ENCODE data around the gene ATP8A2.

The ATP8A2 gene

GRCh38 chr13:26021956-26022355 is 650.2 kb downstream of the ATP8A2 start:
- H3K4me3 ChIP-seq (ENCODE audit: low read length in 2 of 2) = no peak overlapping the region
- no peak overlapping the region for H3K27ac ChIP-seq (ENCODE audit: low read depth in 2 of 2, low read length in 2 of 2)
- no peaks in the 10 kb centered on the region for H3K9me3 ChIP-seq (ENCODE audit: control insufficient read depth in 2 of 2, low read length in 2 of 2)
- no peaks in the 10 kb centered on the region for H3K4me1 ChIP-seq (ENCODE audit: control insufficient read depth in 2 of 2, insufficient read depth in 2 of 2, low read length in 2 of 2)
- no peak overlapping the region for H3K9ac ChIP-seq (ENCODE audit: low read depth in 1 of 2, low read length in 2 of 2)
- H3K36me3 ChIP-seq (ENCODE audit: control insufficient read depth in 2 of 2, insufficient read depth in 2 of 2, low read length in 2 of 2) = no peaks in the 10 kb centered on the region
- peaks cover 0 to 5% of the 10 kb centered on the region in 2 donors for H3K27me3 ChIP-seq (ENCODE audit: control insufficient read depth in 2 of 2, insufficient read depth in 2 of 2, low read length in 2 of 2)

- no peaks in the 10 kb centered on the region for H3K9me3 ChIP-seq (ENCODE audit: control insufficient read depth in 2 of 2, low read length in 2 of 2)
- H3K27me3 ChIP-seq (ENCODE audit: control insufficient read depth in 2 of 2, insufficient read depth in 2 of 2, low read length in 2 of 2) = peaks cover 0 to 5% of the 10 kb centered on the region in 2 donors
- no peak overlapping the region for H3K9ac ChIP-seq (ENCODE audit: low read depth in 1 of 2, low read length in 2 of 2)
- no peak overlapping the region for H3K27ac ChIP-seq (ENCODE audit: low read depth in 2 of 2, low read length in 2 of 2)
- no peaks in the 10 kb centered on the region for H3K4me1 ChIP-seq (ENCODE audit: control insufficient read depth in 2 of 2, insufficient read depth in 2 of 2, low read length in 2 of 2)
- H3K36me3 ChIP-seq (ENCODE audit: control insufficient read depth in 2 of 2, insufficient read depth in 2 of 2, low read length in 2 of 2) = no peaks in the 10 kb centered on the region
- H3K4me3 ChIP-seq (ENCODE audit: low read length in 2 of 2) = no peak overlapping the region
These were observed 650.9 kb downstream of the ATP8A2 start for GRCh38 chr13:26022538-26023292.

GRCh38 chr13:26024558-26024957 is 652.8 kb downstream of the ATP8A2 start:
- Histone ChIP-seq H3K27me3 (ENCODE audit: control insufficient read depth in 2 of 2, insufficient read depth in 2 of 2, low read length in 2 of 2) (peaks cover 0 to 5% of the 10 kb centered on the region in 2 donors), H3K4me1 (ENCODE audit: control insufficient read depth in 2 of 2, insufficient read depth in 2 of 2, low read length in 2 of 2) (no peaks in the 10 kb centered on the region), H3K36me3 (ENCODE audit: control insufficient read depth in 2 of 2, insufficient read depth in 2 of 2, low read length in 2 of 2) (no peaks in the 10 kb centered on the region), H3K27ac (ENCODE audit: low read depth in 2 of 2, low read length in 2 of 2) (no peak overlapping the region), H3K9ac (ENCODE audit: low read depth in 1 of 2, low read length in 2 of 2) (no peak overlapping the region), H3K9me3 (ENCODE audit: control insufficient read depth in 2 of 2, low read length in 2 of 2) (no peaks in the 10 kb centered on the region), H3K4me3 (ENCODE audit: low read length in 2 of 2) (no peak overlapping the region)

GRCh38 chr13:26025196-26025595 is 653.4 kb downstream of the ATP8A2 start:
- no peak overlapping the region for H3K27ac ChIP-seq (ENCODE audit: low read depth in 2 of 2, low read length in 2 of 2)
- H3K9me3 ChIP-seq (ENCODE audit: control insufficient read depth in 2 of 2, low read length in 2 of 2) = no peaks in the 10 kb centered on the region
- H3K4me3 ChIP-seq (ENCODE audit: low read length in 2 of 2) = no peak overlapping the region
- H3K27me3 ChIP-seq (ENCODE audit: control insufficient read depth in 2 of 2, insufficient read depth in 2 of 2, low read length in 2 of 2) = peaks cover 0 to 5% of the 10 kb centered on the region in 2 donors
- H3K9ac ChIP-seq (ENCODE audit: low read depth in 1 of 2, low read length in 2 of 2) = no peak overlapping the region
- H3K36me3 ChIP-seq (ENCODE audit: control insufficient read depth in 2 of 2, insufficient read depth in 2 of 2, low read length in 2 of 2) = no peaks in the 10 kb centered on the region
- no peaks in the 10 kb centered on the region for H3K4me1 ChIP-seq (ENCODE audit: control insufficient read depth in 2 of 2, insufficient read depth in 2 of 2, low read length in 2 of 2)

GRCh38 chr13:26025771-26026170 is 654.0 kb downstream of the ATP8A2 start:
- Histone ChIP-seq H3K27ac (ENCODE audit: low read depth in 2 of 2, low read length in 2 of 2) (no peak overlapping the region), H3K27me3 (ENCODE audit: control insufficient read depth in 2 of 2, insufficient read depth in 2 of 2, low read length in 2 of 2) (peaks cover 0 to 5% of the 10 kb centered on the region in 2 donors), H3K36me3 (ENCODE audit: control insufficient read depth in 2 of 2, insufficient read depth in 2 of 2, low read length in 2 of 2) (no peaks in the 10 kb centered on the region), H3K9me3 (ENCODE audit: control insufficient read depth in 2 of 2, low read length in 2 of 2) (no peaks in the 10 kb centered on the region), H3K9ac (ENCODE audit: low read depth in 1 of 2, low read length in 2 of 2) (no peak overlapping the region), H3K4me1 (ENCODE audit: control insufficient read depth in 2 of 2, insufficient read depth in 2 of 2, low read length in 2 of 2) (no peaks in the 10 kb centered on the region), H3K4me3 (ENCODE audit: low read length in 2 of 2) (no peak overlapping the region)

GRCh38 chr13:26026211-26026610 is 654.4 kb downstream of the ATP8A2 start:
- Histone ChIP-seq H3K9me3 (ENCODE audit: control insufficient read depth in 2 of 2, low read length in 2 of 2) (no peaks in the 10 kb centered on the region), H3K4me3 (ENCODE audit: low read length in 2 of 2) (no peak overlapping the region), H3K4me1 (ENCODE audit: control insufficient read depth in 2 of 2, insufficient read depth in 2 of 2, low read length in 2 of 2) (no peaks in the 10 kb centered on the region), H3K27me3 (ENCODE audit: control insufficient read depth in 2 of 2, insufficient read depth in 2 of 2, low read length in 2 of 2) (peaks cover 0 to 5% of the 10 kb centered on the region in 2 donors), H3K9ac (ENCODE audit: low read depth in 1 of 2, low read length in 2 of 2) (no peak overlapping the region), H3K36me3 (ENCODE audit: control insufficient read depth in 2 of 2, insufficient read depth in 2 of 2, low read length in 2 of 2) (no peaks in the 10 kb centered on the region), H3K27ac (ENCODE audit: low read depth in 2 of 2, low read length in 2 of 2) (no peak overlapping the region)

GRCh38 chr13:26029581-26030136 is 657.9 kb downstream of the ATP8A2 start:
- Histone ChIP-seq H3K4me1 (ENCODE audit: control insufficient read depth in 2 of 2, insufficient read depth in 2 of 2, low read length in 2 of 2) (no peaks in the 10 kb centered on the region), H3K4me3 (ENCODE audit: low read length in 2 of 2) (no peak overlapping the region), H3K36me3 (ENCODE audit: control insufficient read depth in 2 of 2, insufficient read depth in 2 of 2, low read length in 2 of 2) (no peaks in the 10 kb centered on the region), H3K27me3 (ENCODE audit: control insufficient read depth in 2 of 2, insufficient read depth in 2 of 2, low read length in 2 of 2) (peaks cover 0 to 3% of the 10 kb centered on the region in 2 donors), H3K9ac (ENCODE audit: low read depth in 1 of 2, low read length in 2 of 2) (no peak overlapping the region), H3K27ac (ENCODE audit: low read depth in 2 of 2, low read length in 2 of 2) (no peak overlapping the region), H3K9me3 (ENCODE audit: control insufficient read depth in 2 of 2, low read length in 2 of 2) (no peaks in the 10 kb centered on the region)

GRCh38 chr13:26030331-26030730 is 658.6 kb downstream of the ATP8A2 start:
- no peak overlapping the region for H3K4me3 ChIP-seq (ENCODE audit: low read length in 2 of 2)
- no peak overlapping the region for H3K27ac ChIP-seq (ENCODE audit: low read depth in 2 of 2, low read length in 2 of 2)
- no peaks in the 10 kb centered on the region for H3K9me3 ChIP-seq (ENCODE audit: control insufficient read depth in 2 of 2, low read length in 2 of 2)
- no peaks in the 10 kb centered on the region for H3K36me3 ChIP-seq (ENCODE audit: control insufficient read depth in 2 of 2, insufficient read depth in 2 of 2, low read length in 2 of 2)
- H3K27me3 ChIP-seq (ENCODE audit: control insufficient read depth in 2 of 2, insufficient read depth in 2 of 2, low read length in 2 of 2) = peaks cover 0 to under 1% of the 10 kb centered on the region in 2 donors
- H3K4me1 ChIP-seq (ENCODE audit: control insufficient read depth in 2 of 2, insufficient read depth in 2 of 2, low read length in 2 of 2) = no peaks in the 10 kb centered on the region
- no peak overlapping the region for H3K9ac ChIP-seq (ENCODE audit: low read depth in 1 of 2, low read length in 2 of 2)

- H3K4me3 ChIP-seq (ENCODE audit: low read length in 2 of 2) = no peak overlapping the region
- H3K4me1 ChIP-seq (ENCODE audit: control insufficient read depth in 2 of 2, insufficient read depth in 2 of 2, low read length in 2 of 2) = no peaks in the 10 kb centered on the region
- H3K27me3 ChIP-seq (ENCODE audit: control insufficient read depth in 2 of 2, insufficient read depth in 2 of 2, low read length in 2 of 2) = no peaks in the 10 kb centered on the region
- no peak overlapping the region for H3K27ac ChIP-seq (ENCODE audit: low read depth in 2 of 2, low read length in 2 of 2)
- no peaks in the 10 kb centered on the region for H3K9me3 ChIP-seq (ENCODE audit: control insufficient read depth in 2 of 2, low read length in 2 of 2)
- H3K9ac ChIP-seq (ENCODE audit: low read depth in 1 of 2, low read length in 2 of 2) = no peak overlapping the region
- H3K36me3 ChIP-seq (ENCODE audit: control insufficient read depth in 2 of 2, insufficient read depth in 2 of 2, low read length in 2 of 2) = no peaks in the 10 kb centered on the region
These were observed 662.2 kb downstream of the ATP8A2 start for GRCh38 chr13:26034018-26034417.

GRCh38 chr13:26036383-26036782 is 664.6 kb downstream of the ATP8A2 start:
- no peak overlapping the region for H3K4me3 ChIP-seq (ENCODE audit: low read length in 2 of 2)
- H3K9ac ChIP-seq (ENCODE audit: low read depth in 1 of 2, low read length in 2 of 2) = no peak overlapping the region
- H3K36me3 ChIP-seq (ENCODE audit: control insufficient read depth in 2 of 2, insufficient read depth in 2 of 2, low read length in 2 of 2) = no peaks in the 10 kb centered on the region
- H3K27me3 ChIP-seq (ENCODE audit: control insufficient read depth in 2 of 2, insufficient read depth in 2 of 2, low read length in 2 of 2) = no peaks in the 10 kb centered on the region
- H3K9me3 ChIP-seq (ENCODE audit: control insufficient read depth in 2 of 2, low read length in 2 of 2) = no peaks in the 10 kb centered on the region
- H3K27ac ChIP-seq (ENCODE audit: low read depth in 2 of 2, low read length in 2 of 2) = no peak overlapping the region
- no peaks in the 10 kb centered on the region for H3K4me1 ChIP-seq (ENCODE audit: control insufficient read depth in 2 of 2, insufficient read depth in 2 of 2, low read length in 2 of 2)

Data from mucosa of rectum (tissue), 2 donors.